Transverse colon (tissue), 3 donors: ENCODE results near the gene RPS2.

Experiments
- CTCF ChIP-seq, 5 experiments: fragments of 200-600 bp in 3 of 5; fragments of 450-650 bp in 2 of 5; sonication (generic) in 3 of 5; IDR thresholded peaks; 1 replicate in 2 of 5; 2 replicates in 3 of 5; pipeline ENCODE4 v1.5.1; 2016 to 2017; ENCODE audit warnings: antibody characterized with exemption in 5 of 5, inconsistent platforms in 3 of 5, mild to moderate bottlenecking in 2 of 5, moderate library complexity in 1 of 5
- POLR2A ChIP-seq: fragments of 450-650 bp; IDR thresholded peaks from one replicate; pipeline ENCODE4 v1.6.1; 2016; ENCODE audit warnings: antibody characterized with exemption, mild to moderate bottlenecking, moderate library complexity

DNA sequence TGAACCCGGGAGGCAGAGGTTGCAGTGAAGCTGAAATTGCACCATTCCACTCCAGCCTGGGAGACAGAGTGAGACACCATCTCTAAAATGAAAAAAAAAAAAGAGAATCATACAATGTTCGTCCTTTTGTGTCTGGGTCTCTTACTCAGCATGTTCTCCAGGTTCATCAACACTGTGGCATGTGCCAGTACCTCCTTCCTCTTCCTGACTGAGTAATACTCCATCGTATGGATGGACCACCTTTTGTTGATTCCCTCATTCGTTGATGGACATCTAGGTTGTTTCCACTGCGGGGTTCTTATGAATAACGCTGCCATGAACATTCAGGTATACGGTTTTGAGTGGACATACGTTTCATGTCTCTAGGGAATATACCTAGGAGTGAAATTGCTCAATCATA is 42.3 kb downstream of the RPS2 start:
- TF ChIP-seq CTCF (IDR thresholded peaks at IDR 0.05) (no peak), POLR2A (no peak)
